ENCODE data around the gene DPF3.

Gene DPF3

GRCh38 chr14:72739446-72740405, 154.2 kb downstream of the DPF3 start:
- no peak for DNase-seq

- DNase-seq, result no peak
These were observed 155.7 kb downstream of the DPF3 start for GRCh38 chr14:72738161-72738611.

- no peak for DNase-seq
These were observed 156.3 kb downstream of the DPF3 start for GRCh38 chr14:72737560-72737943.

GRCh38 chr14:72736786-72737559, 156.9 kb downstream of the DPF3 start:
- DNase-seq, result no peak

- no peak for DNase-seq
These were observed 157.6 kb downstream of the DPF3 start for GRCh38 chr14:72736308-72736707.

- DNase-seq, result no peak
These were observed 161.7 kb downstream of the DPF3 start for GRCh38 chr14:72732022-72732780.

- no peak for DNase-seq
These were observed 162.5 kb downstream of the DPF3 start for GRCh38 chr14:72731252-72732020.

GRCh38 chr14:72730468-72730867, 163.4 kb downstream of the DPF3 start:
- no peak for DNase-seq

GRCh38 chr14:72726444-72726843, 167.5 kb downstream of the DPF3 start:
- no peak for DNase-seq

GRCh38 chr14:72723858-72724530, 169.9 kb downstream of the DPF3 start:
- no peak for DNase-seq

- DNase-seq, result no peak
These were observed 171.6 kb downstream of the DPF3 start for GRCh38 chr14:72722201-72722785.

GRCh38 chr14:72721083-72721482, 172.8 kb downstream of the DPF3 start:
- DNase-seq, result no peak

GRCh38 chr14:72717220-72717619, 176.7 kb downstream of the DPF3 start:
- DNase-seq, result peak; percentile 21

- no peak for DNase-seq
These were observed 177.4 kb downstream of the DPF3 start for GRCh38 chr14:72716476-72716875.

GRCh38 chr14:72715850-72716228, 178.1 kb downstream of the DPF3 start:
- no peak for DNase-seq

GRCh38 chr14:72715215-72715849, 178.6 kb downstream of the DPF3 start:
- DNase-seq, result no peak

GRCh38 chr14:72714871-72715214, 179.1 kb downstream of the DPF3 start:
- DNase-seq, result no peak

- peak; percentile 58 for DNase-seq
These were observed 179.8 kb downstream of the DPF3 start for GRCh38 chr14:72714094-72714493.

GRCh38 chr14:72711936-72712335, 182.0 kb downstream of the DPF3 start:
- no peak for DNase-seq

GRCh38 chr14:72709916-72710611, 183.8 kb downstream of the DPF3 start:
- DNase-seq, result no peak

Measured in activated gamma-delta T cell treated with Interleukin-2 at 50 U/mL for 16 hours (primary cell).